Right lobe of liver (tissue), 4 donors: ENCODE results near the gene SCEL.

Experiments used
- CTCF ChIP-seq, 4 donors: fragments of 200-600 bp in 3 of 4; fragments of 450-650 bp in 1 of 4; IDR thresholded peaks; one replicate each; pipeline versions ENCODE4 v1.5.1 to v1.8.0; 2016 to 2022; ENCODE audit warnings: antibody characterized with exemption in 4 of 4, mild to moderate bottlenecking in 2 of 4
- POLR2A ChIP-seq: fragments of 450-650 bp; IDR thresholded peaks from one replicate; pipeline ENCODE4 v1.6.1; 2017; ENCODE audit warnings: antibody characterized with exemption, mild to moderate bottlenecking
- donor health status: DM: no; HTN: no; CAD: no.
- donor health status: DM: no; HTN: no; CAD: no.
- donor health status: DM: no; HTN: yes; CAD: no.

DNA sequence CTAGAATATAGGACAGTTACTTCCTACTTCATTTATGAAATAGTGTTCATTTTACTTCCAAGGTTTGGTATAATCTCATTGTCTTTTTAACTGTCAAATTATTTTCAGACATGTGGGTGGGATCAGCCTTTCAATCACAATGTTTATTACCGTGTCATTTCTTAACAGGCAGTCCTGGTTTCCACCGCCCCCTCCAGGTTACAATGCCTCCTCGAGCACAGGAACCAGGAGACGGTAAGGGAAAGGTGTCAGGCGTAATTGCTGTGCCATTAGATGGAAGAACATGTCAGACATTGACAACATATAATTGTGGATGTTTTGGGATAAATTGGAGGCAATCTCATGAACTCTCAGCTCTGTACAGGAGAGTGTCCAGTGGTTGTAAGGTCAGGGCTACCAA, 36.5 kb downstream of the SCEL start:
- no peak for TF ChIP-seq POLR2A
- TF ChIP-seq CTCF (IDR thresholded peaks at IDR 0.05), result no peak
